ENCODE data around the gene ACTN4. TPM values are rescaled to one million over a fixed set of nuclear protein-coding genes. Genes with fewer than 3 reads are reported as not detected.

Gene ACTN4
- total RNA-seq, 1 experiment from 2014 or later: 1,462 TPM

DNA sequence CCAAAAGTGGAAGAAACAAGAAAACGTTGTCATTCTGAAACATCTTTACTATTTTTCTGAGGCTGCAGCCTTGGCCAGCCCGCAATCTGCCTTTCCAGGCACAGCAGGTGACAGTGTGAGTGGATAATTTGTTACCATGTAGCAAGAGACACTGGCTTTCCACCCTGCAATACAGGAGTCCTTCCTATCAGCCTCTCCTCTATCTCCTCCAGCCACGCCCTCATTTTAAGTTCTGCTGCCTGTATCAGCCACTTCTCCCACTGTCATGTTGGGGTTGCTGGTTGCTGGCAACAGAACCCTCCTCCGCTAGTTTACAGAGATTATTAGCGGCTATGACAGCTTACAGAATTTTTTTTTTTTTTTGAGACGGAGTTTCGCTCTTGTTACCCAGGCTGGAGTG lies 133.6 kb downstream of the ACTN4 start:
- Mint-ChIP-seq H3K4me3 (ENCODE audit: low read depth, unreplicated experiment) (no peak overlapping the region), H3K36me3 (ENCODE audit: insufficient read depth, unreplicated experiment) (no peaks in the 10 kb centered on the region), H3K4me1 (ENCODE audit: low read depth, unreplicated experiment) (peaks cover 13% of the 10 kb centered on the region), H3K27ac (ENCODE audit: unreplicated experiment) (no peak overlapping the region), H3K9me3 (ENCODE audit: low read depth, unreplicated experiment) (no peaks in the 10 kb centered on the region), H3K27me3 (ENCODE audit: unreplicated experiment) (no peaks in the 10 kb centered on the region)
- DNase-seq: no peak
- CTCF ChIA-PET: interaction anchor here (0.6 kb wide), 1 partner anchor 26 kb away, joined by 4 read pairs; no protein-coding TSS in a partner anchor
- no TSS peak for BruUV-seq (replicated peaks)
- TF ChIP-seq, protein P1, sequence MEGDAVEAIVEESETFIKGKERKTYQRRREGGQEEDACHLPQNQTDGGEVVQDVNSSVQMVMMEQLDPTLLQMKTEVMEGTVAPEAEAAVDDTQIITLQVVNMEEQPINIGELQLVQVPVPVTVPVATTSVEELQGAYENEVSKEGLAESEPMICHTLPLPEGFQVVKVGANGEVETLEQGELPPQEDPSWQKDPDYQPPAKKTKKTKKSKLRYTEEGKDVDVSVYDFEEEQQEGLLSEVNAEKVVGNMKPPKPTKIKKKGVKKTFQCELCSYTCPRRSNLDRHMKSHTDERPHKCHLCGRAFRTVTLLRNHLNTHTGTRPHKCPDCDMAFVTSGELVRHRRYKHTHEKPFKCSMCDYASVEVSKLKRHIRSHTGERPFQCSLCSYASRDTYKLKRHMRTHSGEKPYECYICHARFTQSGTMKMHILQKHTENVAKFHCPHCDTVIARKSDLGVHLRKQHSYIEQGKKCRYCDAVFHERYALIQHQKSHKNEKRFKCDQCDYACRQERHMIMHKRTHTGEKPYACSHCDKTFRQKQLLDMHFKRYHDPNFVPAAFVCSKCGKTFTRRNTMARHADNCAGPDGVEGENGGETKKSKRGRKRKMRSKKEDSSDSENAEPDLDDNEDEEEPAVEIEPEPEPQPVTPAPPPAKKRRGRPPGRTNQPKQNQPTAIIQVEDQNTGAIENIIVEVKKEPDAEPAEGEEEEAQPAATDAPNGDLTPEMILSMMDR (IDR thresholded peaks at IDR 0.05; ENCODE audit: unreplicated experiment): no peak
- intact Hi-C loops (cut with micrococcal nuclease; ENCODE audit: unreplicated experiment): no loop called here

Other genes starting within 250 kb of the ACTN4 start
- 31.4 and 32.8 TPM in 2 replicates for gene FAM98C, start 244.6 kb upstream of the ACTN4 start, total RNA-seq (2022)
- not detected in 2 replicates for gene RASGRP4, start 221.4 kb upstream of the ACTN4 start, total RNA-seq (2022)
- gene RYR1, start 214.0 kb upstream of the ACTN4 start, total RNA-seq (2022): 1.4 and 1.5 TPM in 2 replicates
- gene MAP4K1, start 29.7 kb upstream of the ACTN4 start, total RNA-seq (2022): 1.2 TPM in 1 of 2 replicates, not detected in the other
- 334 and 338 TPM in 2 replicates for gene EIF3K, start 28.5 kb upstream of the ACTN4 start, total RNA-seq (2022)
- 14.5 and 14.7 TPM in 2 replicates for gene CAPN12, start 96.8 kb downstream of the ACTN4 start, total RNA-seq (2022)
- gene LGALS7, start 125.9 kb downstream of the ACTN4 start, total RNA-seq (2022): not detected in 2 replicates
- 3.2 and 4.8 TPM in 2 replicates for gene LGALS7B, start 141.6 kb downstream of the ACTN4 start, total RNA-seq (2022)
- 321 and 537 TPM in 2 replicates for gene LGALS4, start 165.3 kb downstream of the ACTN4 start, total RNA-seq (2022)
- gene ECH1, start 184.1 kb downstream of the ACTN4 start, total RNA-seq (2022): 253 and 291 TPM in 2 replicates
- gene HNRNPL, start 202.3 kb downstream of the ACTN4 start, total RNA-seq (2022): 383 and 408 TPM in 2 replicates
- gene RINL, start 230.6 kb downstream of the ACTN4 start, total RNA-seq (2022): 4.1 TPM in 2 replicates

All from Calu3 (cell line).